Fibroblast of skin of abdomen (primary cell): Measurements from ENCODE around the gene GYPB.
"Not testable (repeated sequence)": the region's sequence is repeated elsewhere in the genome, so short reads cannot be mapped to it uniquely, and the experiment has no call there.

Experiments used
- DNase-seq: peaks from one replicate; pipeline ENCODE4 v3.0.0-alpha.2; 2013

The GYPB gene

DNA sequence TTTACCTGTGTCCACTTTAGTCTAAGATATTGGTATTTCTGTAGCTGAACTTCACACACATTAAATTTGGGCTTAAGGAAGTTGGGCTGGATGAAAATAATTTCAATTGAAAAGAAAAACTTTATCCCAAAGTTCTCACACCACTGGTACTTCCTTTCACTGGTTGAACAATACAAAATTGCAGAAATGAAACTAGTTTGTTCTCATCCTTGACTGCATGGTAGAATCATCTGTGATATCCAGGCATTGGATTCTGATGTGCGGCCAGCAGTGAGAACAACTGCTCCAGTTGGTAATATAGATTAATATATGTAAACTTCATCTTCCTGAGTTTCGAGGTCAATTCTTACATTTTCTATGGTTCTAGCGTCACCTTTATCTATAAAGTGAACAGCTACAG lies 10.6 kb downstream of the GYPB start:
- DNase-seq, result not testable (repeated sequence)

GRCh38 chr4:144007960-144008359 lies 11.2 kb downstream of the GYPB start:
- not testable (repeated sequence) for DNase-seq

DNA sequence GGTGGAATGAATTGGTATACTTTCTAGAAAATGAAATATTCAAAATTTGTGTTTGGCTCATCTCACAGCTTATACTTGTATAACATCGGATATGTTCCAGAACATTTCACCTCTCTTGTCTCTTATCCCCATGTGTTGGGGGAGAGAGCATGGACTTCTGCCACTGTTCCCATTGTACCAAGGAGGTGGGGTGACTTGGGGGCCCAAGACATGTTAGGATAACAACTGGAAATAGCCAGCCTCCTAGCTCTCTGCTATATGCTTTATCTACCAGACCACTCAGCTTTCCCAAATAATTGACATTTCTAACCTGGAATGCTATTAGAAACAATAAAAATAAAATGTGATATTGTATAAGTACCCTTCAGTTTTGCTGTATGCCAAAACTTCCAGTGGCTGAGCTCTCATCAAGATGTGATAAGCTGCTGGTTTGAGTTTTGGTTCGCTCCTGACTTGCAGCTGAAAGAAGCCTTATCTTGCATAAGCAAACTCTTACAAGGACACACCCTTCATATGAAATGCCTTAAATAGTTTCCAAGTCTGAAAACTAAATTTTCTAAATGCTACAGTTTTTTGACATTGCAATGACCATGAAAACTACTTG lies 12.9 kb downstream of the GYPB start:
- peak; percentile 9 for DNase-seq

- not testable (repeated sequence) for DNase-seq
These were observed 13.6 kb downstream of the GYPB start for GRCh38 chr4:144005558-144005953.

DNA sequence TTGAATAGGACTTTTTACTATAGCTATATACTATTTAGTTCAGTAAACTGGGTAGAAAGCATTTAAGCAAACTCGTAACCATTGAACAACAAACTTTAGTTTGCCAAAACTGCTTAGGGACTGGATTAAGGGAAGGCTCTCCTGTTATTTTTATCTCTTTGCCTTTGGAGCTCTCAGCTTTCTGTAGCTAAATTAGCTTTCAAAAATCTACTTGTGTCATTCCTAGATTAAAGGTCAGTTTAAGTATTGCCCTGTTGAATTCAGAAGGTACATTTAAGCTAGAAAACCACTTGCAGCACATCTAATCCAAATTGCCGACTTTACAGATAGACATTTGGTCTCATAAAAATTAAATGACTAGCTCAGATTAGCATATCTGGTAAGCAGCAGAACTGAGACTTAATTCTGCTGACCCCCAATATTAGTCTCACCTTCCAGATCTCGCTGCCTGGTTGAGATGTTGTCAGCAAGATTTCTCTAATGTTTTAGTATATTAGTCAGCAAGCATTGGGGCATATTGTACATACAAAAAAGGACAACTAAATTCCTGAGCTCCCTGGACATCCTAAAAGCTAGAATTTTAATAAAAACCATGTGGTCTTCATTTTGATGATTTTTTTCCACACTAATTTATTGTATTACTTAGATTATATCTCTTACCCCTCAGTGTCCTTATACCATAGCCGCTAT lies 14.2 kb downstream of the GYPB start:
- peak; percentile 87 for DNase-seq

DNA sequence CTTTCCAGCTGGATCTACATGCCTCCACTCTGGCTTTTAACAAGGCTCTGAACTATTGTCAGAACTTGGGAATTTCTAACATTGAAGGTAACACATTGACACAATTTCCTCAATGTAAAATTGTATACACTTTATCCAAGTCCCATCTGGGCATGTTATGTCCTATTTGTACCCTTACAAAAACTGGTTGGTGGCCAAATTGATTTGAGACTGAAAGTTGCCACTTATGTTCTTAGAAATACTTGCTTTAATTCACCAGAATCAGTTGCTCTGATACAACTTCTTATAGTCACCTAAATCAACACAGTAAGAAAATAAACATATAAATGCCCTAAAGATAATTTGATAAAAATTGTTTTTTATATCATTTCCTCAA lies 15.3 kb downstream of the GYPB start:
- DNase-seq, result not testable (repeated sequence)

- not testable (repeated sequence) for DNase-seq
These were observed 15.8 kb downstream of the GYPB start for GRCh38 chr4:144003205-144003889.

- not testable (repeated sequence) for DNase-seq
These were observed 18.7 kb downstream of the GYPB start for GRCh38 chr4:144000331-144000995.

- not testable (repeated sequence) for DNase-seq
These were observed 23.0 kb downstream of the GYPB start for GRCh38 chr4:143996193-143996592.

DNA sequence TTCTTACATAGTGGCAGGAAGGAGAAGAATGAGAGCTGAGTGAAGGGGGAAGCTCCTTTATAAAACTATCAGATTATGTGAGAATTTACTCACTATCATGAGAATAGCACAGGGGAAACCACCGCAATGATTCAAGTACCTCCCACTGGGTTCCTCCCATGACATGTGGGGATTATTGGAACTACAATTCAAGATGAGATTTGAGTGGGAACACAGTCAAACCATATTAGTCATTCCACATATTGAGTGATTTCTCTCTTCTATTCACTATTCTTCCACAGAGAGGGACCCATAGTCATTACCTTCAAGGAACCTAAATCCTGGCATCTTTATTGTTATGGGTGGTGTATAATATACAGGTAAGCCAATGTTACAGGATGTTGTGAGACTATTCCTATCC lies 27.4 kb downstream of the GYPB start:
- DNase-seq, result not testable (repeated sequence)

GRCh38 chr4:143990717-143991116 lies 28.5 kb downstream of the GYPB start:
- not testable (repeated sequence) for DNase-seq

DNA sequence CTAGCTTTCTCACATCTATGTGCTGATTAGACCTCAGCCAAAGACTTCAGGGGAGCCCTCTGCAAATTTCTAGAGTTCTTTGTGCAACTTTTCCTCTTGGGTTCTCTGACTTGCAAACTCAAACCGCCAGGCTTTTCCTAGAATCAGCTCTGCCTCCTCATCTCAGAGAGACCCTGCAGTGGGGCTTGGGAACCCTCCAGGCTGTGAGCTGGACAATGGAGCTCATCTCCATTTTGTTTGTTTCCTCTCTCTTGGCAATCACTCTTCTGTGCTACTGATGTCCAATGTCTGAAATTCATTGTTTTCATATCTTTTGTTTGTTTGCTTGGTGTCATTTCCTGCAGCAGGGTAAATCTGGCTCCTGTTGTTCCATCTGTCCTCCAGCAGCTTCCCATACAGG lies 33.0 kb downstream of the GYPB start:
- DNase-seq, result no peak

DNA sequence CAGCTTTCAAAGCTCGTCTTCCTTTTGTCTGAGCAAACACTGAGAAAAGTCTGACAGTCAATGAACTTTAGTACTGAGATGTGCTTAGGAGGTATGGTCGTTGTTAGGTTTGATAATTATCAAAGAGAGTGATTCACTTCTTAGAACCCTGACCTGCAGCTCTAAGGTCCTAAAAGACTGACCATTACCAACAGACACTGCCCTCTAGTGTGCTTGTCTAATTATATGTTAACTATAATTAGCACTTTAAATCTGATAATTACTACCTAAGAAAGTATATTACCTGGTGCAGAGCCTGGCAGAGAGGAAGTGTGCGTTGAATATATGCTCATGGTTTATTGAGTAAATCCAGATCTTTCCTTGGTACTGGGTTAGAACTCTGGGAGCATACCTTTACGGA lies 38.4 kb downstream of the GYPB start:
- DNase-seq, result not testable (repeated sequence)

GRCh38 chr4:143975527-143975926 lies 43.7 kb downstream of the GYPB start:
- not testable (repeated sequence) for DNase-seq

- DNase-seq, result not testable (repeated sequence)
These were observed 45.2 kb downstream of the GYPB start for GRCh38 chr4:143974021-143974420.

DNA sequence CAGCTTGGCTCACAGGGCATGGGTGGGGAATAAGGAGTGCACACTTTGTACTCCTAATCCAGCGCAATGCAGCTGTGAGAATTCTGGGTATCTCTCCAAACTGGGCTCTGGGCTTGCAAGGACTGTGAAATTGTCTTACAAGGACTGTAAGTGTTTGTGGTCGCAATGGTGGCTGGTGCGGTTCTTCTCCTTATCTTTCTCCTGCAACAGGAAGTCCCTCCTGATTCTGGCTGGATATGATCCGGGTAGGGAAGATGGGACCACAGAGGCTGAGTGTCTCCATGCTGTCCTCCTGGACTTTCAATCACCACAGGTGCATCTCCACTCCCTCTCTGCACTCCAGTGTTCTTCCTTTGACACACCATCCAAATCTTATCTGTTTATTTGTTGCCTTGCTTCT lies 58.1 kb downstream of the GYPB start:
- DNase-seq, result no peak

- not testable (repeated sequence) for DNase-seq
These were observed 63.9 kb downstream of the GYPB start for GRCh38 chr4:143955306-143955705.

GRCh38 chr4:143951458-143951972 lies 67.7 kb downstream of the GYPB start:
- not testable (repeated sequence) for DNase-seq

DNA sequence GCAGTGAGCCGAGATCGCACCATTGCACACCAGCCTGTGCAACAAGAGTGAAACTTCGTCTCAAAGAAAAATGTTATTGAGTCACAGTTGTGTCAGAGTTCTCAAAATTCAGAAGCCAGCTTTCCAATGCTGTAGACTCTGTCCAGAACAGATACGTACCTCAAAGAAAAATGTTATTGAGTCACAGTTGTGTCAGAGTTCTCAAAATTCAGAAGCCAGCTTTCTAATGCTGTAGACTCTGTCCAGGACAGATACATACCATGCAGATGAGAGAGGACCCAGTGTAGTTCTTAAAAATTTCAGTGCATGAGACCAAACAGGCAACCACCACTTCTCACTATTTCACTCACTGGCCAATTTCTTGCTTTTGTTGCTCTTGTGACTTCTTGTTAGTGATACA lies 68.2 kb downstream of the GYPB start:
- DNase-seq, result not testable (repeated sequence)

DNA sequence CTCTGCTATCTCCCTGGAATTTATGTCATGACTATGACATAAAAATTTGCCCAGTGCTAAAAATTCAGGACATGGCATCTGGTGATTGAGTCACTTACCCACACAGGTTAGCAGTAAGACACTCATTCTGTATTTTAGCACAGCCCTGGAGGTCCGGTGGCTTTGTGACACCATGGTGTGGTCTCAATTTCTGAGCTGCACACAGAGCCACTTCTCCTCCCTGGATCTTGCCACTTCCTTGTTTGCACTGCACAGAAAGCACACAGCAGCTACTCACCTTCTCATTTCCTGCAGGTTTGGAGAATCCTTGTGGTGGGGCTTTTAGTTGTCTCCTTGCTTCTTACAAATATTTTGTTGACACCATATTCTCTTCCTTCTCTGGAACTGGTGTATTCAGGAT lies 69.0 kb downstream of the GYPB start:
- not testable (repeated sequence) for DNase-seq

DNA sequence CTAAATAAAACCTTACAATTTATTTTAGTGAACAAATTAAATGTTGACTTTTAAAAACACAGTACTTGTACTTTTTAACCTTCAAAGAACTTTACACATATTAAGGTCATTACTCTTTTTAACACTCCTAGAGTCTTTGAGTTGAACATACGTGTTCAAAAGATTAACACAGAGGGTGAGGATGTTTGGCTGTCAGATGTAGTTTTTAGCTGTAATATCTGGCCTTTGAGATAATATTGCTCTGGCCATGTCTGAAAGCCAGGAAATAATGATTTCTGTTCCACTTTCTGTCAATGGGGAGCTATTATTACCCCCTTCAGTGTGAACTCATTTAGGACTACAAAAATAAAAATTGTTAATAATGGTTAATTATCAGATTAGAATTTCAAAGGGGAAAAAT lies 71.7 kb downstream of the GYPB start:
- DNase-seq, result not testable (repeated sequence)
